Liver (tissue), 9 donors: ENCODE data around the gene HOXA5. TPM values are rescaled to one million over a fixed set of nuclear protein-coding genes. Genes with fewer than 3 reads are reported as not detected.

Experiments used
- DNase-seq: peaks from one replicate; pipeline ENCODE4 v3.0.0-alpha.2; 2017; ENCODE audit warnings: low spot score
- H3K27ac ChIP-seq, 2 donors: one replicate each; pipeline ENCODE4 v1.7.0; 2013; ENCODE audit warnings: inconsistent platforms in 2 of 2, low read length in 2 of 2, control low read depth in 1 of 2, low read depth in 1 of 2, mild to moderate bottlenecking in 1 of 2
- H3K27me3 ChIP-seq, 4 donors: one replicate each; pipeline versions ENCODE4 v1.6.1 to v1.7.0; 2013; ENCODE audit warnings: low read length in 3 of 4, inconsistent platforms in 1 of 4, mild to moderate bottlenecking in 1 of 4, moderate library complexity in 1 of 4; ENCODE audit not compliant: control insufficient read depth in 4 of 4, insufficient read depth in 4 of 4
- H3K36me3 ChIP-seq, 4 donors: one replicate each; pipeline versions ENCODE4 v1.6.1 to v1.7.0; 2013; ENCODE audit warnings: low read length in 3 of 4, mild to moderate bottlenecking in 3 of 4, low read depth in 1 of 4, moderate library complexity in 1 of 4; ENCODE audit not compliant: control insufficient read depth in 4 of 4, insufficient read depth in 3 of 4
- H3K4me1 ChIP-seq, 4 donors: one replicate each; pipeline versions ENCODE4 v1.6.1 to v1.7.0; 2013; ENCODE audit warnings: low read length in 3 of 4, mild to moderate bottlenecking in 3 of 4, moderate library complexity in 1 of 4; ENCODE audit not compliant: control insufficient read depth in 4 of 4, insufficient read depth in 4 of 4
- H3K4me3 ChIP-seq, 3 donors: one replicate each; pipeline versions ENCODE4 v1.6.1 to v1.7.0; 2013; ENCODE audit warnings: low read length in 3 of 3, control low read depth in 1 of 3, low read depth in 1 of 3, mild to moderate bottlenecking in 1 of 3
- H3K9ac ChIP-seq, 2 donors: one replicate each; pipeline ENCODE4 v1.7.0; 2013; ENCODE audit warnings: low read length in 2 of 2, mild to moderate bottlenecking in 2 of 2, moderate library complexity in 2 of 2, control low read depth in 1 of 2, low read depth in 1 of 2
- H3K9me3 ChIP-seq, 4 donors: one replicate each; pipeline versions ENCODE4 v1.6.1 to v1.7.0; 2013; ENCODE audit warnings: low read length in 3 of 4; ENCODE audit not compliant: control insufficient read depth in 4 of 4
- ATF3 ChIP-seq: IDR thresholded peaks from 2 replicates; pipeline ENCODE4 v1.6.1; 2016; ENCODE audit warnings: antibody characterized with exemption
- CTCF ChIP-seq: fragments of 150-350 bp; IDR thresholded peaks from 2 replicates; pipeline ENCODE4 v1.5.1; 2017; ENCODE audit warnings: improper control_type of control experiment, low read depth, low read length; ENCODE audit not compliant: missing input control
- EGR1 ChIP-seq, 2 donors: IDR thresholded peaks; 2 replicates each; pipeline ENCODE4 v1.6.1; 2016 to 2018; ENCODE audit warnings: antibody characterized with exemption in 2 of 2, low read depth in 2 of 2
- FOXA1 ChIP-seq: IDR thresholded peaks from 2 replicates; pipeline ENCODE4 v1.6.1; 2016; ENCODE audit warnings: antibody characterized with exemption
- FOXA2 ChIP-seq: IDR thresholded peaks from 2 replicates; pipeline ENCODE4 v1.6.1; 2016; ENCODE audit warnings: antibody characterized with exemption
- GABPA ChIP-seq, 2 donors: IDR thresholded peaks in 1 of 2; conservative IDR thresholded peaks in 1 of 2; 2 replicates each; pipeline ENCODE4 v1.6.1; 2016; ENCODE audit warnings: antibody characterized with exemption in 2 of 2, mild to moderate bottlenecking in 1 of 2, moderate library complexity in 1 of 2
- HNF4A ChIP-seq, 2 donors: conservative IDR thresholded peaks; 2 replicates each; pipeline ENCODE4 v1.6.1; 2016; ENCODE audit warnings: antibody characterized with exemption in 2 of 2, mild to moderate bottlenecking in 2 of 2
- HNF4G ChIP-seq: IDR thresholded peaks from 2 replicates; pipeline ENCODE4 v1.6.1; 2016; ENCODE audit warnings: antibody characterized with exemption
- JUND ChIP-seq, 2 donors: IDR thresholded peaks; 2 replicates each; pipeline ENCODE4 v1.6.1; 2016; ENCODE audit warnings: antibody characterized with exemption in 2 of 2
- MAX ChIP-seq: IDR thresholded peaks from 2 replicates; pipeline ENCODE4 v1.6.1; 2016; ENCODE audit warnings: antibody characterized with exemption
- NR2F2 ChIP-seq: IDR thresholded peaks from 2 replicates; pipeline ENCODE4 v1.6.1; 2016; ENCODE audit warnings: antibody characterized with exemption
- RAD21 ChIP-seq, 2 donors: IDR thresholded peaks; 2 replicates each; pipeline ENCODE4 v1.6.1; 2016; ENCODE audit warnings: antibody characterized with exemption in 2 of 2, mild to moderate bottlenecking in 2 of 2
- REST ChIP-seq: IDR thresholded peaks from 2 replicates; pipeline ENCODE4 v1.6.1; 2016; ENCODE audit warnings: antibody characterized with exemption, mild to moderate bottlenecking
- RXRA ChIP-seq, 2 donors: IDR thresholded peaks; 2 replicates each; pipeline ENCODE4 v1.6.1; 2017 to 2018; ENCODE audit warnings: antibody characterized with exemption in 2 of 2, mild to moderate bottlenecking in 1 of 2
- SP1 ChIP-seq: IDR thresholded peaks from 2 replicates; pipeline ENCODE4 v1.6.1; 2018; ENCODE audit warnings: antibody characterized with exemption, mild to moderate bottlenecking
- TAF1 ChIP-seq: conservative IDR thresholded peaks from 2 replicates; pipeline ENCODE4 v1.6.1; 2016; ENCODE audit warnings: antibody characterized with exemption, mild to moderate bottlenecking
- YY1 ChIP-seq: IDR thresholded peaks from 2 replicates; pipeline ENCODE4 v1.6.1; 2016; ENCODE audit warnings: antibody characterized with exemption, mild to moderate bottlenecking
- ZBTB33 ChIP-seq: IDR thresholded peaks from 2 replicates; pipeline ENCODE4 v1.6.1; 2016; ENCODE audit warnings: antibody characterized with exemption
- WGBS: extraction: QIAGEN DNeasy Blood & Tissue Kit; methylation state at CpG from one replicate; pipeline ENCODE4 v1.1.7; 2013; 5-methylcytosine and 5-hydroxymethylcytosine counted together
- polyA plus RNA-seq, 2 donors: library from polyadenylated mRNA; stranded (reverse) in 1 of 2; unstranded in 1 of 2; fragments of 200-250 nt in 1 of 2; fragments of >200 nt in 1 of 2; fragmentation: Nextera tagmentation in 1 of 2; extraction: Ambion mirVana in 1 of 2; gene quantifications; one replicate each; pipeline versions ENCODE4 v1.2.1 to v1.2.3, GENCODE V29; 2013 to 2015
- total RNA-seq, 2 donors: library from RNA; depleted of rRNA; stranded (reverse); fragments of >200 nt; gene quantifications; one replicate each; pipeline ENCODE4 v1.2.3, GENCODE V29; 2014
- donor health status: healthy.
- donor health status: healthy.
- donor health status: healthy.
- donor health status: healthy.
- donor health status: healthy.

The HOXA5 gene
- total and polyA plus RNA-seq, 4 donors: 0.40 to 2.1 (median 0.66) TPM

- Histone ChIP-seq H3K9ac (no peak within 1 kb of the TSS), H3K9me3 (peaks cover 0 to 5% (median 0%) of the 10 kb centered on the region in 4 donors), H3K36me3 (no peaks in the 10 kb centered on the region), H3K4me1 (peaks cover 14 to 40% (median 22%) of the 10 kb centered on the region in 4 donors), H3K27ac (no peak within 1 kb of the TSS), H3K4me3 (no peak within 1 kb of the TSS), H3K27me3 (peaks cover 15 to 50% (median 39%) of the 10 kb centered on the region in 4 donors)
- DNase-seq: peak; percentile 34
- WGBS: 7% methylated on average over 53 of the region's 53 CpGs
- TF ChIP-seq YY1 (no peak), NR2F2 (no peak), ZBTB33 (no peak), JUND (IDR thresholded peaks at IDR 0.05) (no peak)
Observed at GRCh38 chr7:27151931-27152815, 8.7 kb upstream of the HOXA5 start, which contains the start of gene HOXA3. Gene HOXA3, minus strand, starts transcription at chr7:27152583. Its CDS starts 41,943 bp downstream, at chr7:27110640.

- Histone ChIP-seq H3K36me3 (no peaks in the 10 kb centered on the region), H3K4me1 (peaks cover 14 to 40% (median 22%) of the 10 kb centered on the region in 4 donors), H3K27ac (no peak overlapping the region), H3K9me3 (peaks cover 0 to 5% (median 0%) of the 10 kb centered on the region in 4 donors), H3K4me3 (peak overlapping the region in 1 of 3 donors; percentile 46), H3K9ac (no peak overlapping the region), H3K27me3 (peaks cover 19 to 49% (median 40%) of the 10 kb centered on the region in 4 donors)
- TF ChIP-seq REST (no peak), TAF1 (no peak), ZBTB33 (no peak), NR2F2 (no peak), RXRA (IDR thresholded peaks at IDR 0.05) (no peak), EGR1 (IDR thresholded peaks at IDR 0.05; ENCODE audit: low read depth in 2 of 2) (no peak), HNF4G (no peak), YY1 (no peak), HNF4A (conservative IDR thresholded peaks at IDR 0.05) (no peak), SP1 (no peak), RAD21 (IDR thresholded peaks at IDR 0.05) (no peak), ATF3 (no peak), JUND (IDR thresholded peaks at IDR 0.05) (no peak), CTCF (no peak), MAX (no peak), FOXA1 (no peak), FOXA2 (no peak), GABPA (IDR thresholded peaks at IDR 0.05 in 1 of 2, conservative IDR thresholded peaks at IDR 0.05 in 1 of 2) (no peak)
- WGBS: 6% methylated on average over 27 of the region's 27 CpGs
- no peak for DNase-seq
Observed at GRCh38 chr7:27151341-27151930, 8.0 kb upstream of the HOXA5 start.
